ENCODE data around the gene DOCK8.

DOCK8 gene

DNA sequence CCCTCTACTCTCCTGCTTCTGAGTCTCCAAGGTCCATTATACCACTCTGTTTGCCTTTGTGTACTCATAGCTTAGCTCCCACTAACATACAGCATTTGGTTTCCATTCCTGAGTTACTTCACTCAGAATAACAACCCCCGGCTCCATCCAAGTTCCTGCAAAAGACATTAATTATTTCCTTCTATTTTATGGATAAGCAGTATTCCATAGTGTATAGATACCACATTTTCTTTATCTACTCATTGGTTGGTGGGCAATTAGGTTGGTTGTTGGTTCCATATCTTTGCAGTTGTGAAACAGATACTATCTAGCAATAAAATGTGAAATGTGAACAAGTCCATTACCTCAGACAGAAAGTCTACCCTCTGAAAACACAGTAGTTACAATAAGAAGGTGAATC lies 110.3 kb downstream of the DOCK8 start:
- H3K27me3 ChIP-seq (ENCODE audit: insufficient read depth, low read length): no peaks in the 10 kb centered on the region
- WGBS: 100% methylated on average over 1 of the region's 1 CpG

GRCh38 chr9:326667-327066 lies 112.0 kb downstream of the DOCK8 start:
- no peaks in the 10 kb centered on the region for H3K9me3 ChIP-seq (ENCODE audit: insufficient read depth, low read depth, low read length)
- H3K27me3 ChIP-seq (ENCODE audit: insufficient read depth, low read length): no peaks in the 10 kb centered on the region
- H3K4me1 ChIP-seq (ENCODE audit: insufficient read depth, low read length): peaks cover 16% of the 10 kb centered on the region
- H3K9ac ChIP-seq (ENCODE audit: low read depth, low read length): no peak overlapping the region
- no peaks in the 10 kb centered on the region for H3K36me3 ChIP-seq (ENCODE audit: insufficient read depth, low read length)
- H3K27ac ChIP-seq (ENCODE audit: low read depth, low read length): no peak overlapping the region
- H3K4me3 ChIP-seq (ENCODE audit: low read length): no peak overlapping the region
- 62% methylated on average over 2 of the region's 2 CpGs for WGBS

More for the DNA sequence above, 110.3 kb downstream of the DOCK8 start:
- Histone ChIP-seq H3K36me3 (ENCODE audit: insufficient read depth, low read length) (no peaks in the 10 kb centered on the region), H3K4me1 (ENCODE audit: insufficient read depth, low read length) (peaks cover 6% of the 10 kb centered on the region; the same call in 1 of the 2 replicates), H3K9me3 (ENCODE audit: insufficient read depth, low read depth, low read length) (no peaks in the 10 kb centered on the region), H3K27ac (ENCODE audit: low read depth, low read length) (no peak overlapping the region), H3K9ac (ENCODE audit: low read depth, low read length) (no peak overlapping the region), H3K4me3 (ENCODE audit: low read length) (no peak overlapping the region)

- Histone ChIP-seq H3K4me3 (ENCODE audit: low read length) (no peak overlapping the region), H3K36me3 (ENCODE audit: insufficient read depth, low read length) (no peaks in the 10 kb centered on the region), H3K9me3 (ENCODE audit: insufficient read depth, low read depth, low read length) (no peaks in the 10 kb centered on the region), H3K4me1 (ENCODE audit: insufficient read depth, low read length) (peaks cover 21% of the 10 kb centered on the region), H3K27ac (ENCODE audit: low read depth, low read length) (no peak overlapping the region), H3K9ac (ENCODE audit: low read depth, low read length) (no peak overlapping the region), H3K27me3 (ENCODE audit: insufficient read depth, low read length) (no peaks in the 10 kb centered on the region)
- 67% methylated on average over 3 of the region's 3 CpGs for WGBS
Measured at GRCh38 chr9:328453-328852, 113.8 kb downstream of the DOCK8 start.

GRCh38 chr9:331197-331596 lies 116.5 kb downstream of the DOCK8 start:
- Histone ChIP-seq H3K36me3 (ENCODE audit: insufficient read depth, low read length) (no peaks in the 10 kb centered on the region), H3K27ac (ENCODE audit: low read depth, low read length) (peak overlapping the region; percentile 42; the same call in 1 of the 2 replicates), H3K4me1 (ENCODE audit: insufficient read depth, low read length) (peaks cover 21% of the 10 kb centered on the region), H3K4me3 (ENCODE audit: low read length) (no peak overlapping the region), H3K9me3 (ENCODE audit: insufficient read depth, low read depth, low read length) (no peaks in the 10 kb centered on the region), H3K9ac (ENCODE audit: low read depth, low read length) (no peak overlapping the region), H3K27me3 (ENCODE audit: insufficient read depth, low read length) (no peaks in the 10 kb centered on the region)
- 25% methylated on average over 3 of the region's 3 CpGs for WGBS

DNA sequence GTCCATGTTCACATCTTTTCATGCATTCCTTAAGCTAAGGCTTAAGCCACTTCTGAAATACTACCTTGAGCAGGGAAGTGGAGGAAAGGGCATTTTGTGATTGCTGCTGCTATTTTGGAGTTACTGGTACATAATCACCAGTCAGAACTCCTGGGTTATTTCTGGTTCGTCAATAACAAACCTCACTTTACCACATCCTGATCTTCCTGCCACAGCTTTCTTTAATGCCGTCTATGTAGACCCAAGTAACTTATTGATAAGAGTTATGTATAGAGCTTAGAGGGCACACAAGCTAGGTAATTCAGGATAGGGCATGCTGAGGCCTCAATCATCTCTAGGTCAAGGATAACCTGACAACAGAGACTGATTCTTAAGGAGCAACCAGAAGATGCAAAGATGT lies 120.7 kb downstream of the DOCK8 start:
- H3K9me3 ChIP-seq (ENCODE audit: insufficient read depth, low read depth, low read length): no peaks in the 10 kb centered on the region
- H3K27ac ChIP-seq (ENCODE audit: low read depth, low read length): no peak overlapping the region
- H3K4me1 ChIP-seq (ENCODE audit: insufficient read depth, low read length): peaks cover 13% of the 10 kb centered on the region; the same call in 1 of the 2 replicates
- H3K27me3 ChIP-seq (ENCODE audit: insufficient read depth, low read length): no peaks in the 10 kb centered on the region
- no peaks in the 10 kb centered on the region for H3K36me3 ChIP-seq (ENCODE audit: insufficient read depth, low read length)
- 96% methylated on average over 2 of the region's 2 CpGs for WGBS
- H3K4me3 ChIP-seq (ENCODE audit: low read length): no peak overlapping the region
- H3K9ac ChIP-seq (ENCODE audit: low read depth, low read length): no peak overlapping the region

GRCh38 chr9:336039-336438 lies 121.4 kb downstream of the DOCK8 start:
- Histone ChIP-seq H3K4me3 (ENCODE audit: low read length) (no peak overlapping the region), H3K9ac (ENCODE audit: low read depth, low read length) (no peak overlapping the region), H3K36me3 (ENCODE audit: insufficient read depth, low read length) (no peaks in the 10 kb centered on the region), H3K27me3 (ENCODE audit: insufficient read depth, low read length) (no peaks in the 10 kb centered on the region), H3K27ac (ENCODE audit: low read depth, low read length) (no peak overlapping the region), H3K9me3 (ENCODE audit: insufficient read depth, low read depth, low read length) (no peaks in the 10 kb centered on the region), H3K4me1 (ENCODE audit: insufficient read depth, low read length) (peaks cover 6% of the 10 kb centered on the region; the same call in 1 of the 2 replicates)
- 86% methylated on average over 2 of the region's 2 CpGs for WGBS

DNA sequence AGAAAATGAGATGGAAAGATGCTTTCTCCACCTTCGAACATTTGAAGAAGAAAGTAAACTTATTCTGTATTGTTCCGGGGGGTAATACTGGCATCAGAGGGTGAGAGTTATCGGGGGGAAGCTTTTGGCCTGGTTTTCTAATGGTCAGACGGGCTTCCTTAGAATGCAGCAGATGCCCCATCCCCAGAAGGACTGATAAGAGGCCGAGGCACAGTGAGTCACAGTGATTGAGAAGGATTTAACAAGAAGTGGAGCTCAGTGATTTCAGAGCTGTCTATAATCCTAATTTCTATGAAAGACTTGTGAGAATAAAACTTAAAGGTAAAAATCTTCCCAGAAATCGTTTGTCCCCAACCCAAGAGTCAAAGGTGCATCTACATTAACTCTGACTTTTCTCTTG lies 123.9 kb downstream of the DOCK8 start:
- no peaks in the 10 kb centered on the region for H3K27me3 ChIP-seq (ENCODE audit: insufficient read depth, low read length)
- no peaks in the 10 kb centered on the region for H3K9me3 ChIP-seq (ENCODE audit: insufficient read depth, low read depth, low read length)
- no peak overlapping the region for H3K9ac ChIP-seq (ENCODE audit: low read depth, low read length)
- 93% methylated on average over 6 of the region's 6 CpGs for WGBS
- H3K4me3 ChIP-seq (ENCODE audit: low read length): no peak overlapping the region
- H3K27ac ChIP-seq (ENCODE audit: low read depth, low read length): no peak overlapping the region
- no peaks in the 10 kb centered on the region for H3K4me1 ChIP-seq (ENCODE audit: insufficient read depth, low read length)
- no peaks in the 10 kb centered on the region for H3K36me3 ChIP-seq (ENCODE audit: insufficient read depth, low read length)

DNA sequence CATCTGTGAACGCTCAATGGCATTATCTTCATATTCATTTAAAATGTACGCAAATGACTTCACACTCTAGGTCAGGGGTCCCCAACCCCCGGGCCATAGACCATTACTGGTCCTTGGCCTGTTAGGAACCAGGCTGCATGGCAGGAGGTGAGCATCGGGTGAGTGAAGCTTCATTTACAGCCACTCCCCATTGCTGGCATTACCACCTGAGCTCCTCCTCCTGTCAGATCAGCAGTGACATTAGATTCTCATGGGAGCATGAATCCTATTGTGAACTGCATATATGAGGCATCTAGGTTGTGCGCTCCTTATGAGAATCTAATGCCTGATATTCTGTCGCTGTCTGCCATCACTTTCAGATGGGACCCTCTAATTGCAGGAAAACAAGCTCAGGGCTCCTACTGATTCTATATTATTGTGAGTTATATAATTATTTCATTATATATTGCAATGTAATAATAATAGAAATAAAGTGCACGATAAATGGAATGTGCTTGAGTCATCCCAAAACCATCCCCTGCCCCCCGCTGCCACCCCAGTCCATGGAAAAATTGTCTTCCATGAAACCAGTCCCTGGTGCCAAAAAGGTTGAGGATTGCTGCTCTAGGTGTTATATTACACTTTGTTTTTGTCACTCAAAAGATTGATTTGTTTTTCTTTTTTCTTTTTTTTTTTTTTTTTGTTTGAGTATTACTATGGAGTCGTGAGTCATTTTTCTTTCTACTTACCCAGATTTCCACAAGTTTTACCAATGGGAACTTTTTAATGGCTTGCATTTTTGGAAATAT lies 127.2 kb downstream of the DOCK8 start:
- H3K27me3 ChIP-seq (ENCODE audit: insufficient read depth, low read length): no peaks in the 10 kb centered on the region
- H3K36me3 ChIP-seq (ENCODE audit: insufficient read depth, low read length): no peaks in the 10 kb centered on the region
- H3K27ac ChIP-seq (ENCODE audit: low read depth, low read length): no peak overlapping the region
- H3K9me3 ChIP-seq (ENCODE audit: insufficient read depth, low read depth, low read length): no peaks in the 10 kb centered on the region
- no peak overlapping the region for H3K9ac ChIP-seq (ENCODE audit: low read depth, low read length)
- 93% methylated on average over 6 of the region's 9 CpGs for WGBS
- H3K4me3 ChIP-seq (ENCODE audit: low read length): no peak overlapping the region
- H3K4me1 ChIP-seq (ENCODE audit: insufficient read depth, low read length): no peaks in the 10 kb centered on the region

DNA sequence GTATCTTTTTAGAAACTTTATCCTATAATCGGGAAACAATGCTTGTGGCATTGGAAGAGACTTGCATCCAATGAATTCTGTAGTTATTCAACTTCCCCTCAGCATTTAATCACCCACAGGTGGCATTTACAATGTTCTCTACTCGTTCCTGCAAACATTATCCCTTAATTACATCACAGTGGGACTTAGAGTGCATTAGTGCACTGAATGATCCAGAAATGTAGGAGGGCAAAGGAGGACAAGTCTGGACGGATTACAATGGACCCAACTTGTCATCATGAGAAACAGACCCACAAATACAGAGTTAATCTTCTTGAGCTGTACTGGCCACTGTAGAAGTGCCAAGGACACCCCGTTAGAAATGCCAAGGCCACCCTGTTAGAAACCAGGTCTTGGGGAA lies 129.1 kb downstream of the DOCK8 start:
- Histone ChIP-seq H3K9me3 (ENCODE audit: insufficient read depth, low read depth, low read length) (no peaks in the 10 kb centered on the region), H3K4me3 (ENCODE audit: low read length) (no peak overlapping the region), H3K27ac (ENCODE audit: low read depth, low read length) (no peak overlapping the region), H3K9ac (ENCODE audit: low read depth, low read length) (no peak overlapping the region), H3K27me3 (ENCODE audit: insufficient read depth, low read length) (no peaks in the 10 kb centered on the region), H3K36me3 (ENCODE audit: insufficient read depth, low read length) (no peaks in the 10 kb centered on the region), H3K4me1 (ENCODE audit: insufficient read depth, low read length) (no peaks in the 10 kb centered on the region)
- WGBS: 83% methylated on average over 4 of the region's 4 CpGs

GRCh38 chr9:346111-346571 lies 131.5 kb downstream of the DOCK8 start:
- H3K36me3 ChIP-seq (ENCODE audit: insufficient read depth, low read length): no peaks in the 10 kb centered on the region
- WGBS: 71% methylated on average over 8 of the region's 8 CpGs

GRCh38 chr9:347667-348292 lies 133.1 kb downstream of the DOCK8 start:
- H3K36me3 ChIP-seq (ENCODE audit: insufficient read depth, low read length): no peaks in the 10 kb centered on the region
- H3K9me3 ChIP-seq (ENCODE audit: insufficient read depth, low read depth, low read length): no peaks in the 10 kb centered on the region
- H3K27ac ChIP-seq (ENCODE audit: low read depth, low read length): no peak overlapping the region
- no peak overlapping the region for H3K9ac ChIP-seq (ENCODE audit: low read depth, low read length)
- WGBS: 61% methylated on average over 8 of the region's 9 CpGs
- H3K4me1 ChIP-seq (ENCODE audit: insufficient read depth, low read length): no peaks in the 10 kb centered on the region
- no peaks in the 10 kb centered on the region for H3K27me3 ChIP-seq (ENCODE audit: insufficient read depth, low read length)
- H3K4me3 ChIP-seq (ENCODE audit: low read length): no peak overlapping the region

More at GRCh38 chr9:346111-346571, 131.5 kb downstream of the DOCK8 start:
- no peaks in the 10 kb centered on the region for H3K27me3 ChIP-seq (ENCODE audit: insufficient read depth, low read length)
- no peak overlapping the region for H3K27ac ChIP-seq (ENCODE audit: low read depth, low read length)
- no peak overlapping the region for H3K4me3 ChIP-seq (ENCODE audit: low read length)
- H3K9me3 ChIP-seq (ENCODE audit: insufficient read depth, low read depth, low read length): no peaks in the 10 kb centered on the region
- no peak overlapping the region for H3K9ac ChIP-seq (ENCODE audit: low read depth, low read length)
- H3K4me1 ChIP-seq (ENCODE audit: insufficient read depth, low read length): no peaks in the 10 kb centered on the region

Measured in HUES64 (cell line).